GM21515 (cell line): ENCODE data around the gene PLCD1.
A peak's percentile ranks its signal among the peaks of the same experiment; 100 is the strongest.

Experiments
- ATAC-seq: cut with Tn5 transposase; IDR thresholded peaks from one replicate; pipeline ENCODE4 v1.9.1; 2021; ENCODE audit not compliant: unreplicated experiment

PLCD1 gene

GRCh38 chr3:38017445-38018295 lies 11.8 kb downstream of the PLCD1 start:
- no peak for ATAC-seq

GRCh38 chr3:38016847-38017444 lies 12.5 kb downstream of the PLCD1 start:
- ATAC-seq, result no peak

GRCh38 chr3:38016410-38016809 lies 13.0 kb downstream of the PLCD1 start:
- no peak for ATAC-seq

- ATAC-seq, result no peak
These were observed 13.5 kb downstream of the PLCD1 start for GRCh38 chr3:38015984-38016383.

GRCh38 chr3:38015485-38015884 lies 14.0 kb downstream of the PLCD1 start:
- ATAC-seq, result no peak

GRCh38 chr3:38011111-38011510 lies 18.3 kb downstream of the PLCD1 start:
- no peak for ATAC-seq

- no peak for ATAC-seq
These were observed 19.4 kb downstream of the PLCD1 start for GRCh38 chr3:38009807-38010591.

- ATAC-seq, result no peak
These were observed 20.4 kb downstream of the PLCD1 start for GRCh38 chr3:38008971-38009580.

GRCh38 chr3:38008191-38008701 lies 21.2 kb downstream of the PLCD1 start:
- ATAC-seq, result no peak

GRCh38 chr3:38007754-38008090 lies 21.7 kb downstream of the PLCD1 start:
- ATAC-seq, result no peak

- ATAC-seq, result no peak
These were observed 22.9 kb downstream of the PLCD1 start for GRCh38 chr3:38006445-38006995.

- no peak for ATAC-seq
These were observed 23.4 kb downstream of the PLCD1 start for GRCh38 chr3:38006031-38006430.

- no peak for ATAC-seq
These were observed 24.1 kb downstream of the PLCD1 start for GRCh38 chr3:38005076-38006020.

GRCh38 chr3:38004415-38005075 lies 24.9 kb downstream of the PLCD1 start:
- ATAC-seq, result peak; percentile 50

GRCh38 chr3:38003817-38004414 lies 25.5 kb downstream of the PLCD1 start:
- ATAC-seq, result no peak

GRCh38 chr3:38003371-38003816 lies 26.0 kb downstream of the PLCD1 start:
- ATAC-seq, result peak; percentile 33

- no peak for ATAC-seq
These were observed 26.5 kb downstream of the PLCD1 start for GRCh38 chr3:38002940-38003339.

GRCh38 chr3:38002291-38002876 lies 27.1 kb downstream of the PLCD1 start:
- ATAC-seq, result no peak
